CD4-positive, alpha-beta T cell treated with Interleukin-15 for 4 hours (primary cell): ENCODE results near the gene TMED8.
A peak's percentile ranks its signal among the peaks of the same experiment; 100 is the strongest.
"Not testable (repeated sequence)": the region's sequence is repeated elsewhere in the genome, so short reads cannot be mapped to it uniquely, and the experiment has no call there.

Experiments used
- DNase-seq: peaks from one replicate; pipeline ENCODE4 v3.0.0-alpha.2; 2020; ENCODE audit warnings: low spot score

TMED8 gene

GRCh38 chr14:77376771-77377501, at the start of gene TMED8, which contains the start of gene SAMD15:
TSS of gene TMED8 (minus strand) at chr14:77377094. CDS start at chr14:77377053, 41 bp downstream.
TSS of gene SAMD15 (plus strand) at chr14:77377379. CDS start at chr14:77377419, 40 bp downstream.
- DNase-seq = peak; percentile 82

DNA sequence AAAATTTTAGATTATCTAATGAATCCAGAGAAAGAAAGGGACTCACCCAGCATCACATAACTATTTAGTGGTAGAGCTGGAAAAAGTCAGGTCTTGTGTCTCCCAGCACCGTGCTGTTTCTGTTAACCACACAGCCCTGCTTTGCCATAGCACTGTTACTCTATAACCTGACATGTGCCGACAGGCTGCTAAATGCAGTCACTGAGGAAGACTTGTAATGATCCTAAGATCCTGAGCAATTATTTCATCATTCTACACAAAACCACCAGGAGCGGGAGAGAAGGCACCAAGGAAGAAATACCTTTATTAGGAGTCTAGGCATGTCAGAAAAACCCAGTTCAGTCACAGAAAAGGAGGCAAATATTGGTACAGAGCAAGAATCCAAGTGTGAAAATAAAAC, 49.5 kb upstream of the TMED8 start:
- DNase-seq = no peak

DNA sequence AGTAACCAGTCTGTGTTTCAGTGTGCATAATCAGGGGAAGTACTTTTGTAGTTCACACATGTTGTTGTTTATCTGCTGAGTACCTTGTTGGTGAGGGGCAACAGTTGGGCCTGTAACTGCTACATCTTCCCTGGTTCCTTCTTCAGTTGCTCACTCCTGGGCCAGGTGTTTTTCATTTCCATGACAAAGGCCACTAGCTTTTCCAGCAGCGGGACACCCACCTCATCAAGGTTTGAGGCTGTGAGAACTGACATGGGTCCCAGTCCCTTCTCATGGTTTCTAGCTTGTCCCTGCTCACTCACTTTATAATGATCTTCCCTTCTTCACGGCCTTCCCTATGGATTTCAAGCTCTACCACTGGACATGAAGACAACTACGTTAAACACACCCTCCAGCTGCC, 48.0 kb upstream of the TMED8 start:
- no peak for DNase-seq

GRCh38 chr14:77423423-77423822, 46.5 kb upstream of the TMED8 start, which contains the start of gene NOXRED1:
TSS of gene NOXRED1 (minus strand) at chr14:77423523. CDS start at chr14:77422889, 634 bp downstream.
- no peak for DNase-seq

DNA sequence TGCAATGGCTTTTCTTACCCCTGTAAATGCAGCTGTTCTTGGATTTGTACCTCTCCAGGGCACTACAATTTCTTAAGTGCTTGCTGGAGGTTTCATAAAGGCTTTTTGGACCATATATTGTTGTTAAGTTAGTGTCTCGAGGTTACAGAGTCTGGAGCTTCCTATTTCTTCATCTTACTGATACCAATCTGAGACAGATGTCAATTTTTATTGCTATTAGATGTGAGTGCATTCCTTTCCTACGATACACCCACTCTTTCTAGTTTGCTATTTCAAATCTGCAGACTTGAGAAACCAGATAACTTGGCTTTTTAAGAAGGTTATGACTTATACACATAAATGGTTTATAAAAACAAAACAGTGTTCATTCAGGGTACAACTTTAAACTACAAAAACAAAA, 44.3 kb upstream of the TMED8 start:
- DNase-seq = no peak

- DNase-seq = no peak
These were observed 39.9 kb upstream of the TMED8 start for GRCh38 chr14:77416836-77417235.

GRCh38 chr14:77416098-77416497, 39.2 kb upstream of the TMED8 start:
- DNase-seq = not testable (repeated sequence)

- DNase-seq = not testable (repeated sequence)
These were observed 38.6 kb upstream of the TMED8 start for GRCh38 chr14:77415403-77416030.

- DNase-seq = no peak
These were observed 32.2 kb upstream of the TMED8 start for GRCh38 chr14:77409131-77409533.

DNA sequence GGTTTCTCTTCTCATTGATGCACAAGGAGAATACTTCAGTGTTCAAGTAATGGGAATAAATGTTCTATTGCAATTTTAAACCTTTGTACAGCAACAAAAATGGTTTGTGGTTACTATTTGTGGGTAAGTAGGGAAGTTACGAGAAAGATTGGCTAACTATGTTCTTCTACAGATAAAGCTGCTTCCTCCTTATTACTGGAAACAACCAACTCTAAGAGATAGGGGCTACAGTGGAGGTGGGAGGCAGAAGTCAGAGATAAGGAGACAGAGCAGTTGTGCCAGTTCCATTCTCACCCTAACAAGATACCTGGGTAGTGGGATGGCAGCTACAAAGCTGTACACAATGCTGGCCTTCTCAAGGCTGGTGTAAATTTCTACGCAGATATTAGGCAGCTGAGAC, 30.3 kb upstream of the TMED8 start:
- no peak for DNase-seq

DNA sequence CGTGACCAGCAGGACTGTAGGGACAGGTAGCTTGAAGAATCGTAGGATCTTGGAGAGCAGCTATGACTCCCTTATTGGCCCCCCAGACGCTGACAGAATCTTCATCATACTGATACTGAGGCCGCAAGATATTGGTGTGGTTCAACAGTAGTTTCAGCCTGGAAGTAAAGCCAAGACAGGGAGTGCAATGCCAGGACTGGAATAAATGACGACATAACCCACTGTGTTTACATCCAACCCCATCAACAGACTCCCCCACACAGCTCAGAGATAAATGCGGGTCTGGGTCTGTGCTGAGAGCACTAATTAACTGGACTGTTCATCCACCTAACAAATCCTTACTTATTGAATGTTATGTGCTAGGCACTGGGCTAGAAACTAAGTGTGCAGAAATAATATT, 29.8 kb upstream of the TMED8 start:
- DNase-seq = no peak

GRCh38 chr14:77406086-77406485, 29.2 kb upstream of the TMED8 start:
- no peak for DNase-seq

DNA sequence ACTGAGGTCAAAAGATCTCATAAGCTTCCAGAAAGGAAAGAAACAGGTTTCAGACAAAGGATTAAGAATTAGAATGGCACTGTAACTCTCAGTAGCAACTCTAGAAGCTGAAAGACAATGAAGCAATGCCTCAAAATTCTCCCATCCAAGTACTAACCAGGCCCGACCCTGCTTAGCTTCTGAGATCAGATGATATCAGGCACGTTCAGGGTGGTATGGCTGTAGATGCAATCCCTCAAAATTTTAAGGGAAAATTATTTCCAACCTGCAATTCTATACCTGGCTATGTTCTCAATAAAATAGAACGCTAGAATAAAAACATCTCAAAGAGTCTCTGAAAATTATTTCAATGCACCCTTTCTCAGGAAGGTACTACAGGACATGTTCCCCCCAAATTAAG, 26.9 kb upstream of the TMED8 start:
- DNase-seq = no peak

- no peak for DNase-seq
These were observed 23.3 kb upstream of the TMED8 start for GRCh38 chr14:77400216-77400615.

- no peak for DNase-seq
These were observed 13.3 kb upstream of the TMED8 start for GRCh38 chr14:77390188-77390587.

DNA sequence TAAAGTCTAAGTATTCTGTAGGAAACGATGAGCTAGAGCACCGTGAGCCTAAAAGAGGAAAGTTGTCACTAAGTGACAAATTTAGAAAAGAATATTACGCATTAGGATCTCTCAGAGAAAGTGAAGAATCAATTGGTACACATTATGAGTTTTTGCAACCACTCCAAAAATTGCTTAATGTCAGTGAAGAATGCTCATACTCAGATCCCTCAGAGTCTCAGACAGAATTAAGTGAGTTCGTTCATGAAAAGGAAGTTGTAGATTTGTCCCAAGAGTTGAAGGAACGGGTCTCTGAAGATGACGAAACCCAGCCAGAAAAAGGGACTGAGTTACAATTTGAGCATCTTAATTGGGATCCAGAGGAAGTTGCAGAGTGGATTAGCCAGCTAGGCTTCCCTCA, 1.8 kb upstream of the TMED8 start:
- DNase-seq = no peak

DNA sequence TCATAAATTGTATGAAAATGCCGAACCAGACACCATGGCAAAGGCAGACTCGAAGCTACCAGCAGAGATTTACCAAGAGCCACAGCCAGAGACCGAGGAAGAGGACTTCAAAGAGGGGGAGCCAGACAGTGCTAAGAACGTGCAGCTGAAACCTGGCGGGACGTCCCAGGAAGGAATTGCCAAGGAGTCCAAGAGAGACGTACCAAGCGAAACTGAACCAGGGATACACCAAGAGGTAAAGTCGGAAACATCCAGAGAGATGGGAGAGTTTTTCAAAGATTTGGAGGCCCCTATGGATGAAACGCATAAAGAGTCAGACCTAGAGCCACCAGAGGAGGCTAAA, 579 bp upstream of the TMED8 start:
- DNase-seq = no peak

DNA sequence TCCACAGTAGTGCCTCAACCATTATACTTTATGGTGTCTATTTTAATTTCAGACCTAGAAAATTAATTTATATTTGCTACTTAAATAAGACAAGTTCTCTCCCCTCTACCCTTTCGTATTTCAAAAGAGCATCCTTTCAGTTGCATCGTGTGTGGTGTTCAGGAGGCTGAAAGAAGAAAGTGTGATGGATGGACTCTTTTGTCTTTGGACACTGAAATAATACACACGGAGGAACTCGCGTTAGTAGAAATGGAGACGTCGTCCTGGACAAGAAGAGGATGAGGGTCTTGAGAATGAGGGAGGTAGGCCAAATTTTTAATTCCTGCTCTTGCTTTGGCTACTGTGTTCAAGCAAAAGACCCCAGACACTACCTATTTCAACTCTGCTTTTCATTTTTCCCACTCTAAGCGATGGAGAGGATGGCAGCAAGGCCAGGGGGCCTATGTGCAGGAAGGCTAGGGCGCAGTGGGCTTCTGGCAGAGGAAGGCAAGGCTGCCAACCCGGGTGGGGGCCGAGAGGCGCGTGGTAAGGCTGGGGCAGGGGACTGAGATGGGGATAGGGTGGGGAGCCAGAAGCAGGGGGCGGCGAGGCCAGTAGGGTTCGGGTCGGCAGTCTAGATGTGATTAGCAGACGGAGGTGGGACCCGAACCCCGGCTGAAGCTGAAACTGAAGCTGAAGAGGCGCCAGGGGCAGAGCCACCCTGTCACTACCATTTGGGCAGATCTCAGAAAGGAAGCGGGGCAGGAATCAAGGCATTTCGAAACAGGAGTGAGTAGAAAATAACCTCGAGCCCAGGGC, 722 bp downstream of the TMED8 start:
- DNase-seq = peak; percentile 9

DNA sequence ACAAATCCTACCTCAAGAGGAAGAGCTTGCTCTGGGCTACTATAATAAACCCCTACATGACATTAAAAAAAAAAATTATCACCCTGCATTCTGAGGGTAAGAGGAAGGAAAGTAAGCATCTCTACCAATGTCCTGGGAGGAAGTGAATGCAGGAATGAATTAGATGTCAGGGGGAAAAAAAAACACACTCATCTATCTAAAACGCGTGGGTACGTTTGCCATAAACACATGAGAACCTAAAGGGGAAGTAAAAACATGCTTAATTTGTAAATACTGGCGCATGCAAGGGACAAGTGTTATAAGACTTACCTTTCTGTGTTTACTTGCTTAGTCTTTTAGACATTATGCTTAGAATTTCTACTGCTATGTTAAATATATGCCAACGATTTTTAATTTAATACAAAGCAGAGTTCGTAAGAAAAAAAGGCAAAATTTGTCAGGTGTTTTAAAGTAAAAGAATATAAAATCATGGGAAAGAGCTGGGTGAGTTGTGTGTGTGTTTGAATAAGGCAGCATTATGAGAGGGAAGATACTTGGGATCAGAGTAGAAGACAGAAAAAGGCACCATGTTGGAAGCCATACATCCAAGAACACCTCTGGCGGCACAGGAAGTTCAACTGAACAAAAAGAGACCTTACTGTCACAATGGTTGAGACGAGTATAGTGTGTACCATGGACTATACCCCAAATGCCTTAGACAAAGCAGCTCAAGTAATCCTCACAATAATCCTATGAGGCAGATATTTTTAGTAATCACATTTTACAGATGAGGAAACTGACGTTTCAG, 1.5 kb downstream of the TMED8 start:
- no peak for DNase-seq

GRCh38 chr14:77372304-77372841, 4.5 kb downstream of the TMED8 start:
- no peak for DNase-seq

DNA sequence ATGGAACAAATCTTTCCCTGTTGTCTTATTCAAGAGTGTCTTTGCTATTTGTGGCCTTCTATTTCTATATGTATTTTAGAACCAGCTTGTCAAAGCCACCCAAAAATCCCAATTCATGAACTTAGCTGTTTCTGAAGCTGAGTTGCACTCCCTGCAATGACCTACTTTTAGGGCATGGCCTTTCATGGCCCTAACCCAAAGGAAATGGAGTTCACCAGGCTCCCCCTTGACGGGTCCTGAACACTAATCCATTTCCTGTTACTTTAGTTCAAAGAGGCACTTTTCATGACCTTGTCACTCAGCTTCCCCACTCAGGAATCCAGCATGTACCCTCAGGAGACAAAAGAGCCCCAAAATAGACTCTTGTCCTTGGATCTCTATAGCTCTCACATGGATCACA, 7.6 kb downstream of the TMED8 start:
- DNase-seq = peak; percentile 15

- no peak for DNase-seq
These were observed 12.7 kb downstream of the TMED8 start for GRCh38 chr14:77364146-77364545.
